Measurements from ENCODE around the gene SLC5A3. TPM values are rescaled to one million over a fixed set of nuclear protein-coding genes. Genes with fewer than 3 reads are reported as not detected.

The SLC5A3 gene
- total RNA-seq, 1 experiment from 2014 or later: 9.0 TPM

DNA sequence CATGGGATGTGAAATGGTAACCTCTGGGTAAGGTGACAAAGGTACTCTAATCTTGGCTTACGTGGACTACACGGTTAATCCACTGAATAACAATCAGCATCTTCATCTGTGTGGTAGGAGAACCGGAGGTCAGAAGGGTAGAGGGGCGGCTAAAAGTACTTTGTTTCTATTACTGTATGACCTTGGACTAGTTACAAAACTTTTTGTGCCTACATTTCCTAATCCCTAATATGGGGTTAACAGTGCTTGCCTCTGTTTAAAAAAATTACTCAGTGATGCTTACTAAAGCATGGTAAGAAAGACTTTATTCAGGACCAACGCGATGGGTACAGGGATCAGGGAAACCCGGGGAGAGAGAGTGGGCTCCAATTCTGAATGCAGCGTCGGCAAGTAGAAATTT is 1.7 kb upstream of the SLC5A3 start:
- no peak for DNase-seq (ENCODE audit: low spot score)

DNA sequence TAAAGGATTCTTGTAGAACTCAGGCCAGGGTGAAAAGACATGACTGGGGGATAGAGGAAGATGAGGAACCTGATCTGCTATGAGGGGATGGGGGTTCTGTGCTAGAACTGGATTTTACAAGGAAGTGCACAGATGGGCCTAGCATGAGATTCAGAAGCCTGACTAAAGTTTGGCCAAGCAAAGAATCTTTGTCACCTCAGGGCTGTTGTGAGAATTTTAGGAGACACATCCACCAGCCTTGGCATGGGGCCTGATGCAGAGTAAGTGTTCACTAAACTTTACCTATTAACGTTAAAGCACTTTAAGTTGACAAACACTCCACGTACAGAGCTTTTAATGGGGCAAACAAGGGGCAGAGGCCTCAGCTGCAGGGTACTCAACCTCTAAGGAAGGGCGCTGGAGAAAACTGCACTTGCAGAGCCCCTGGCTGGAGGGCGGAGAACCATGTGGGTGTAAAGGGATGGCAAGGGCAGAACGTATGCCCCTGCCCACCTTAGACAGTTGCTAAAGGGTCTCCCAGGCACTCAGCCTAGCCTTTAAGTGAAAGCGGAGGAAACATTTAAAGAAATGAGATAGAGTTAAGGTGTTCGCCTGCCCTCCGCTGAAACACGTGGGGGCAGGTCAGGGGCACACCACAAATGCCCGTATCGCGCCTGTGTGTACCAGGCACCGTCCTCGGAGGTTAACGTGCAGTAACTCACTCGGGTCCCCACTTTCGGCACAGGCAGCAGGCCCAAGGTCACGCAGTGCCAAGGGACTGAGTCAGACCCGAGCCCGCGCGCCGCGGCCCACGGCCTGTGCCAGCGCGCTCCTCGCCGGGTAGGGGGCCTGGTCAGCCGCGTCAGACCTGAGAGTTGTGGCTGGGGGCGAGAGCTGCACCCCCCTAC is 990 bp upstream of the SLC5A3 start:
- no peak for DNase-seq (ENCODE audit: low spot score)

- DNase-seq (ENCODE audit: low spot score): no peak
Observed at GRCh38 chr21:34073749-34074282, 438 bp downstream of the SLC5A3 start.

DNA sequence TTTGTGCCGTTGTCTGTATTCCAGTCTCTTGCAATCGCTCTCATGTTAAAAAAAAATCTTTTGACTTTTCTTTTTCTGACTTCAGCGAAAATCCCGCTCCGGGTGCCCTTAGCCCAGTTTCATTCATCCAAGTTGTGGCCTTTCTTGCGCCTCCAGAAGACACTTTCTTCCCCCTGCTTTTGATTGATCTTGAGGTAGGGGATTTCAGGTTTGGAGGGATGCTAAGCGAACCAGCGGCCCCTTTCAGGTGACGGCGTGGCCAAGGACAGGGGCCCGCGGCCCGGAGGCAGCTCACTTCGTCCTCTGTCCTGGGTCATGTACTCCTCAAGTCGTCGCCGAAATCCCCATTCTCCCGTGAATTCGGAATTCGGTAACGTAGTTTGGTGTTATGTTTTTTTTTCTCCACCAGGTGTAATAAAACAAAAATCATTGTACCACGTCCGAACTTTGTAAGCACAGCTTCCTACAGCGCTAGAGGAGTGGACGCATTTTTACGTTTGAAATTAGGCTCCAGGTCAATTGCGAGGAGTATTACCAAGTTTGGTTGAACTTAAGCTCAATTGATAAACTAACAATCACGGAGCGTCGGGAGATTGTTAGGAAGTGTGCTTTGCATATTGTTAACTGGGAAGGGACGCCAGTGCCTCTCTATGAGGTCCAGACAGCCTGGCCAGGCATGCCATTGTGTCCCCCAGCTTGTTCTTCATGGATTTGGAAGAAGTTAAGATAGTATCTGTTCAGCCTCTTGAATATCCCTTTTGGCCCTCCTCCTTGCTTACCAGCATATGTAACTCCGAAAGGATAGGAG is 1.1 kb downstream of the SLC5A3 start:
- peak; percentile 44 for DNase-seq (ENCODE audit: low spot score)

- no peak for DNase-seq (ENCODE audit: low spot score)
Observed at GRCh38 chr21:34075091-34075425, 1.7 kb downstream of the SLC5A3 start.

DNA sequence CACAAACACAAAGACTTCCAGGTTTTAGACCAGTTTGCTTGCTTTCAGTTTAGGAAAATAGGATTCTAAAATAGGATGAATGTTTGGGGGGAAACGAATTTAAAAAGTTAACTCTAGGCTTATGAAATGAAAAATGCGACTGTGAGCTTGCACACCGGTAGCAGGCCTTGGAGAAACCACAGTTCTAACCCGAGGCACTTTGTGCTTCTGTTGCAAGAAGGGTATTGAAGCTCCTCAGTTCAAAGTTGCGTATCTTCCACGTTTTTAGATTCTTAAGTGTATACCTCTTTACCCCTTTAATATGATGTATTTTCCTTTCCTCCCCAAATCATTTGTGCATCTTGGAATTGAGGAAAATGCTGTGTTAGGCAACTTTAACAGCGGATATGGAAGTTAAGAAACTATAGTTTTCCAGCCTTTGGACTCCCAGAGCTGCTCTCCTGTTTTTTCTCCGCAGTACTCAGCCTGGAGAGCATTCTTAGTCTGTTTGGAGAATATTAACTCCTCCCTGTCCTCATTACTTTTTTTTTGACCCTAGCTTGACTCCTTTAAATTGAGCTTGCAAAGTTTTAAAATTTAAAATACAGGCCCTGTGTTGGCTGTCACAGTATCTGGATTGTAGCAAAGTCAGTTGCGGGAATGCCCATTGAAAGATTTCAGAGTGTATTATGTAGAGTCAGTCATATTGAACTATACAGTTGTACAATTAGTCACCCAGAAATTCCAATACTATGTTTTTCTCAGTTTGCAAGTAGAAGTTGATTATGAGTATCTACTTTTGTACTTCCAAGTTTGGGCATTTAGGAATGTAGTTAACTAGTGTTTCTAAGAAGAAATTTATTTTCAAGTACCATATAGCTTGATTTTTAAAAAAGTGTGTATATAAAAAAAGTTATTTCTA is 2.6 kb downstream of the SLC5A3 start:
- DNase-seq (ENCODE audit: low spot score): no peak

- no peak for DNase-seq (ENCODE audit: low spot score)
Observed at GRCh38 chr21:34076835-34077234, 3.5 kb downstream of the SLC5A3 start.

GRCh38 chr21:34077888-34078287 is 4.5 kb downstream of the SLC5A3 start:
- DNase-seq (ENCODE audit: low spot score): no peak

DNA sequence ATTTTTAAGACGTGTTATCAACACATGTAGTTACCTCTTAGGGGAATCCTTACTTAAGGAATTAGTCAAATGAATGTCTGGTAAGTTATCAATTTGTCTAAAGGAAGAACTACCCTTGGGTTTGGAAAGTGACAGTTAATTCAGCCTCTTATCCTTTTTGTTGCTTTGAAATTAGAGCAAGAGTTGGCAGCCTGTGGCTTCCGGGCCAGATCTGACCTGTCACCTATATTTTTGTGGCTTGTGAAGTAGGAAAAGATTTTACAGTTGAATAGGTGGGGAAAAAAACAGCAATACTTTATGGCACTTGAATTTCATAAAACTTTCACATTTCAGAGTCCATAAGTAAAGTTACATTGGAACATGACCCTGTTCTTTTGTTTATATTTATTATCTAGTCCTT is 5.5 kb downstream of the SLC5A3 start:
- DNase-seq (ENCODE audit: low spot score): no peak

- DNase-seq (ENCODE audit: low spot score): no peak
Observed at GRCh38 chr21:34080710-34081109, 7.3 kb downstream of the SLC5A3 start.

DNA sequence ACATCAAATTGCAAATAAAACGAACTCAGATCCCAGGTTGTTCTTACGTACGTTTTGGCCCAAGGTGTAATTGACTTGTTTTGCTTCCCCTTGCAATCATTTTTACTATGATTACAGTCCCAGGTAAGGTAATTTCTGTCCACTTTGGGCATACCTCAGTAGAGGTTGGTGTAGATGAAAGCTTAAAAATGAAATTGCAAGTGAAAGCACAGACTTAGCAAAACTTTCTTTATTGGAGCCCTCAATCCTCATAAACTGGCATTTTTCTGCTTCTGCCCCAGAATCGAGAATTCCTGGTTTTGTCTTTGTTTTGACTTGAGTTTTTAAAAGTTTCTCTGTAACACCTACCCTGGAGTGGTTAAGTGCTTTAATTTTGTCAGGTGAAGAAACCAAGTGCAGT is 9.4 kb downstream of the SLC5A3 start:
- DNase-seq (ENCODE audit: low spot score): no peak

DNA sequence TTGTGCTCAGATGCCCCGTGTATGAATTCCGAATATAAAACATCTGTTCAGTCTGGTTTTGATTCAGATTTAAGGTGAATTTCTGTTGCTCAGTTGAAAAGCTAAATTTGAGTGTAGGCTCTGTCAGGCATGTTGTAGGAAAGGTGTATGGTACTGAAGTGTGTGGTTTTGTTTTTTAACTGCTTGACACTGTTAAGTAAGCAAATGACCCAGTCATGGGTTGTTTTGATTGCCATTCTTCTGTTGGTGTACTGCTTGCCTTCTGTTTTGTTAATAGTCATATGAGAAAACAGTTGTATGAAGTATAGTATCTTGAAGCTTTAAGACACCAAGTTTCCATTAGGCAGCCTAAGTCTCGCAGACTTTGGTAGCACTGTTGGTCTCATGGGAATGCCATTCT is 10.0 kb downstream of the SLC5A3 start:
- DNase-seq (ENCODE audit: low spot score): no peak

- no peak for DNase-seq (ENCODE audit: low spot score)
Observed at GRCh38 chr21:34085129-34085528, 11.8 kb downstream of the SLC5A3 start.

- DNase-seq (ENCODE audit: low spot score): no peak
Observed at GRCh38 chr21:34086887-34087306, 13.5 kb downstream of the SLC5A3 start.

GRCh38 chr21:34088752-34089151 is 15.4 kb downstream of the SLC5A3 start:
- DNase-seq (ENCODE audit: low spot score): no peak

DNA sequence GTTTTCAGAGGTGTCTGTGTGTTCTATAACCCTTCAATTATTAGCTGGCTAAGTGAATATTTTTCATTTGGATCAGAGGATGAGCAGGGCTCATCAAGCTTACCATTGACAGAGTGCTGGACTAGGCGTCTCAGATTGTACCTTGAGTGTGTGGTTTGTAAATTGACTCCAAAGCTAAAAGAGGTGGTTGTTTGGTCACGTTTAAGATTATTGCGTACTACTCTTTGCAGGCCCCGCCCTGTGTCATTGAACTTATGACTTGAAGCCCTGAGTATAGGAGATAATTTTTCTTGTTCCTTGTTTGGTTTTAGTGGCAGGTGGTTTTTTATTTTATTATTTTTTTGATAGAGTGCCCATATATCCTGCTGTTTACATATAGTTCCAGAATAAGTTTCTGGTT is 17.7 kb downstream of the SLC5A3 start:
- no peak for DNase-seq (ENCODE audit: low spot score)

GRCh38 chr21:34091607-34092006 is 18.2 kb downstream of the SLC5A3 start:
- DNase-seq (ENCODE audit: low spot score): no peak

GRCh38 chr21:34092262-34092921 is 19.0 kb downstream of the SLC5A3 start:
- no peak for DNase-seq (ENCODE audit: low spot score)

GRCh38 chr21:34093083-34093482 is 19.7 kb downstream of the SLC5A3 start:
- DNase-seq (ENCODE audit: low spot score): no peak

- no peak for DNase-seq (ENCODE audit: low spot score)
Observed at GRCh38 chr21:34094949-34095348, 21.6 kb downstream of the SLC5A3 start.

GRCh38 chr21:34097442-34097841 is 24.1 kb downstream of the SLC5A3 start:
- DNase-seq (ENCODE audit: low spot score): no peak

All from HT-29 (cell line).